ENCODE data around the gene OR5M3. TPM values are rescaled to one million over a fixed set of nuclear protein-coding genes. Genes with fewer than 3 reads are reported as not detected.

The OR5M3 gene
- total RNA-seq (not detected), polyA plus RNA-seq (not detected)

GRCh38 chr11:56473252-56473651 lies at the start of gene OR5M3:
Gene OR5M3, minus strand, starts transcription at chr11:56473352. Its CDS starts 2,855 bp downstream, at chr11:56470497.
- Histone ChIP-seq H3K4me3 (ENCODE audit: low read depth, low read length) (no peak within 1 kb of the TSS), H3K36me3 (ENCODE audit: control insufficient read depth, insufficient read depth, low read length) (no peaks in the 10 kb centered on the region), H3K9me3 (ENCODE audit: control insufficient read depth in 2 of 2, low read length in 2 of 2) (peaks cover 0 to 3% of the 10 kb centered on the region in 2 experiments), H3K4me1 (ENCODE audit: control insufficient read depth, insufficient read depth, low read length, poor library complexity, severe bottlenecking) (no peaks in the 10 kb centered on the region), H3K27me3 (ENCODE audit: control insufficient read depth, insufficient read depth, low read length) (no peaks in the 10 kb centered on the region), H3K27ac (ENCODE audit: insufficient read depth, low read length, poor library complexity, severe bottlenecking) (no peak within 1 kb of the TSS)
- H3K27me3 Mint-ChIP-seq = no peaks in the 10 kb centered on the region
- H3K36me3 Mint-ChIP-seq = no peaks in the 10 kb centered on the region
- no peak within 1 kb of the TSS for H3K4me3 Mint-ChIP-seq
- no peak for DNase-seq
- ATAC-seq (ENCODE audit: low read depth in 2 of 2) = no peak
- H3K4me1 Mint-ChIP-seq = no peaks in the 10 kb centered on the region
- no peak within 1 kb of the TSS for H3K27ac Mint-ChIP-seq
- peaks cover 0 to 4% (median 3%) of the 10 kb centered on the region in 7 donors for H3K9me3 Mint-ChIP-seq

GRCh38 chr11:56522008-56522407 lies 48.9 kb upstream of the OR5M3 start:
- Mint-ChIP-seq H3K27ac (no peak overlapping the region), H3K4me1 (no peaks in the 10 kb centered on the region), H3K4me3 (no peak overlapping the region), H3K9me3 (peaks cover 4 to 14% (median 11%) of the 10 kb centered on the region in 7 donors), H3K36me3 (no peaks in the 10 kb centered on the region), H3K27me3 (no peaks in the 10 kb centered on the region)
- Histone ChIP-seq H3K36me3 (ENCODE audit: control insufficient read depth, insufficient read depth, low read length) (no peaks in the 10 kb centered on the region), H3K9me3 (ENCODE audit: control insufficient read depth in 2 of 2, low read length in 2 of 2) (peaks cover 2 to 4% of the 10 kb centered on the region in 2 experiments), H3K27ac (ENCODE audit: insufficient read depth, low read length, poor library complexity, severe bottlenecking) (no peak overlapping the region), H3K27me3 (ENCODE audit: control insufficient read depth, insufficient read depth, low read length) (no peaks in the 10 kb centered on the region), H3K4me1 (ENCODE audit: control insufficient read depth, insufficient read depth, low read length, poor library complexity, severe bottlenecking) (no peaks in the 10 kb centered on the region), H3K4me3 (ENCODE audit: low read depth, low read length) (no peak overlapping the region)
- no peak for DNase-seq
- ATAC-seq (ENCODE audit: low read depth in 2 of 2) = no peak

GRCh38 chr11:56513280-56513679 lies 40.1 kb upstream of the OR5M3 start:
- H3K4me3 ChIP-seq (ENCODE audit: low read depth, low read length) = no peak overlapping the region

GRCh38 chr11:56509439-56509838 lies 36.3 kb upstream of the OR5M3 start:
- DNase-seq (no peak), ATAC-seq (ENCODE audit: low read depth in 2 of 2) (no peak)
- H3K36me3 Mint-ChIP-seq = no peaks in the 10 kb centered on the region
- no peaks in the 10 kb centered on the region for H3K27me3 Mint-ChIP-seq
- Histone ChIP-seq H3K27me3 (ENCODE audit: control insufficient read depth, insufficient read depth, low read length) (no peaks in the 10 kb centered on the region), H3K4me3 (ENCODE audit: low read depth, low read length) (no peak overlapping the region), H3K4me1 (ENCODE audit: control insufficient read depth, insufficient read depth, low read length, poor library complexity, severe bottlenecking) (no peaks in the 10 kb centered on the region), H3K9me3 (ENCODE audit: control insufficient read depth in 2 of 2, low read length in 2 of 2) (no peaks in the 10 kb centered on the region), H3K36me3 (ENCODE audit: control insufficient read depth, insufficient read depth, low read length) (no peaks in the 10 kb centered on the region), H3K27ac (ENCODE audit: insufficient read depth, low read length, poor library complexity, severe bottlenecking) (no peak overlapping the region)
- H3K9me3 Mint-ChIP-seq = peaks cover 0 to 24% (median 5%) of the 10 kb centered on the region in 7 donors
- H3K4me3 Mint-ChIP-seq = no peak overlapping the region
- no peaks in the 10 kb centered on the region for H3K4me1 Mint-ChIP-seq
- no peak overlapping the region for H3K27ac Mint-ChIP-seq

More at GRCh38 chr11:56513280-56513679, 40.1 kb upstream of the OR5M3 start:
- Mint-ChIP-seq H3K27ac (no peak overlapping the region), H3K4me1 (no peaks in the 10 kb centered on the region), H3K36me3 (no peaks in the 10 kb centered on the region), H3K4me3 (no peak overlapping the region), H3K9me3 (peaks cover 3 to 26% (median 7%) of the 10 kb centered on the region in 7 donors), H3K27me3 (no peaks in the 10 kb centered on the region)
- Histone ChIP-seq H3K36me3 (ENCODE audit: control insufficient read depth, insufficient read depth, low read length) (no peaks in the 10 kb centered on the region), H3K9me3 (ENCODE audit: control insufficient read depth in 2 of 2, low read length in 2 of 2) (no peaks in the 10 kb centered on the region), H3K27ac (ENCODE audit: insufficient read depth, low read length, poor library complexity, severe bottlenecking) (no peak overlapping the region), H3K27me3 (ENCODE audit: control insufficient read depth, insufficient read depth, low read length) (no peaks in the 10 kb centered on the region), H3K4me1 (ENCODE audit: control insufficient read depth, insufficient read depth, low read length, poor library complexity, severe bottlenecking) (no peaks in the 10 kb centered on the region)
- ATAC-seq (ENCODE audit: low read depth in 2 of 2) (no peak), DNase-seq (no peak)

- Mint-ChIP-seq H3K4me1 (no peaks in the 10 kb centered on the region), H3K27me3 (no peaks in the 10 kb centered on the region), H3K36me3 (no peaks in the 10 kb centered on the region), H3K9me3 (peaks cover 6 to 14% (median 9%) of the 10 kb centered on the region in 7 donors), H3K27ac (no peak overlapping the region), H3K4me3 (no peak overlapping the region)
- Histone ChIP-seq H3K4me1 (ENCODE audit: control insufficient read depth, insufficient read depth, low read length, poor library complexity, severe bottlenecking) (no peaks in the 10 kb centered on the region), H3K4me3 (ENCODE audit: low read depth, low read length) (no peak overlapping the region), H3K27ac (ENCODE audit: insufficient read depth, low read length, poor library complexity, severe bottlenecking) (no peak overlapping the region), H3K9me3 (ENCODE audit: control insufficient read depth in 2 of 2, low read length in 2 of 2) (peaks cover 0 to 2% of the 10 kb centered on the region in 2 experiments), H3K27me3 (ENCODE audit: control insufficient read depth, insufficient read depth, low read length) (no peaks in the 10 kb centered on the region), H3K36me3 (ENCODE audit: control insufficient read depth, insufficient read depth, low read length) (no peaks in the 10 kb centered on the region)
- ATAC-seq (ENCODE audit: low read depth in 2 of 2) (no peak), DNase-seq (no peak)
Measured at GRCh38 chr11:56497010-56497409, 23.9 kb upstream of the OR5M3 start.

GRCh38 chr11:56495117-56495516 lies 22.0 kb upstream of the OR5M3 start:
- Mint-ChIP-seq H3K9me3 (peaks cover 3 to 11% (median 9%) of the 10 kb centered on the region in 7 donors), H3K4me1 (no peaks in the 10 kb centered on the region), H3K27me3 (no peaks in the 10 kb centered on the region), H3K27ac (no peak overlapping the region), H3K36me3 (no peaks in the 10 kb centered on the region), H3K4me3 (no peak overlapping the region)
- ATAC-seq (ENCODE audit: low read depth in 2 of 2) (no peak), DNase-seq (no peak)
- Histone ChIP-seq H3K27me3 (ENCODE audit: control insufficient read depth, insufficient read depth, low read length) (no peaks in the 10 kb centered on the region), H3K4me3 (ENCODE audit: low read depth, low read length) (no peak overlapping the region), H3K9me3 (ENCODE audit: control insufficient read depth in 2 of 2, low read length in 2 of 2) (peaks cover 0 to 2% of the 10 kb centered on the region in 2 experiments), H3K4me1 (ENCODE audit: control insufficient read depth, insufficient read depth, low read length, poor library complexity, severe bottlenecking) (no peaks in the 10 kb centered on the region), H3K27ac (ENCODE audit: insufficient read depth, low read length, poor library complexity, severe bottlenecking) (no peak overlapping the region), H3K36me3 (ENCODE audit: control insufficient read depth, insufficient read depth, low read length) (no peaks in the 10 kb centered on the region)

- ATAC-seq (ENCODE audit: low read depth in 2 of 2) = no peak
- no peaks in the 10 kb centered on the region for H3K36me3 Mint-ChIP-seq
- H3K9me3 ChIP-seq (ENCODE audit: control insufficient read depth in 2 of 2, low read length in 2 of 2) = peaks cover 0 to 4% of the 10 kb centered on the region in 2 experiments
Measured at GRCh38 chr11:56491270-56491669, 18.1 kb upstream of the OR5M3 start, which contains the start of gene OR5M8. Gene OR5M8, minus strand, starts transcription at chr11:56491370. Its CDS starts 0 bp downstream, at chr11:56491370.

GRCh38 chr11:56486801-56487200 lies 13.6 kb upstream of the OR5M3 start:
- Mint-ChIP-seq H3K27ac (no peak overlapping the region), H3K9me3 (peaks cover 2 to 17% (median 5%) of the 10 kb centered on the region in 7 donors), H3K4me1 (no peaks in the 10 kb centered on the region), H3K36me3 (no peaks in the 10 kb centered on the region), H3K27me3 (no peaks in the 10 kb centered on the region), H3K4me3 (no peak overlapping the region)
- Histone ChIP-seq H3K9me3 (ENCODE audit: control insufficient read depth in 2 of 2, low read length in 2 of 2) (peaks cover 0 to 4% of the 10 kb centered on the region in 2 experiments), H3K4me1 (ENCODE audit: control insufficient read depth, insufficient read depth, low read length, poor library complexity, severe bottlenecking) (no peaks in the 10 kb centered on the region), H3K36me3 (ENCODE audit: control insufficient read depth, insufficient read depth, low read length) (no peaks in the 10 kb centered on the region), H3K4me3 (ENCODE audit: low read depth, low read length) (no peak overlapping the region), H3K27me3 (ENCODE audit: control insufficient read depth, insufficient read depth, low read length) (no peaks in the 10 kb centered on the region), H3K27ac (ENCODE audit: insufficient read depth, low read length, poor library complexity, severe bottlenecking) (no peak overlapping the region)
- DNase-seq (no peak), ATAC-seq (ENCODE audit: low read depth in 2 of 2) (no peak)

More at GRCh38 chr11:56491270-56491669, 18.1 kb upstream of the OR5M3 start, which contains the start of gene OR5M8:
- no peak for DNase-seq
- H3K27me3 Mint-ChIP-seq = no peaks in the 10 kb centered on the region
- Histone ChIP-seq H3K36me3 (ENCODE audit: control insufficient read depth, insufficient read depth, low read length) (no peaks in the 10 kb centered on the region), H3K27ac (ENCODE audit: insufficient read depth, low read length, poor library complexity, severe bottlenecking) (no peak within 1 kb of the TSS), H3K27me3 (ENCODE audit: control insufficient read depth, insufficient read depth, low read length) (no peaks in the 10 kb centered on the region), H3K4me1 (ENCODE audit: control insufficient read depth, insufficient read depth, low read length, poor library complexity, severe bottlenecking) (no peaks in the 10 kb centered on the region), H3K4me3 (ENCODE audit: low read depth, low read length) (no peak within 1 kb of the TSS)
- H3K4me1 Mint-ChIP-seq = no peaks in the 10 kb centered on the region
- peaks cover 4 to 14% (median 8%) of the 10 kb centered on the region in 7 donors for H3K9me3 Mint-ChIP-seq
- no peak within 1 kb of the TSS for H3K4me3 Mint-ChIP-seq
- peak within 1 kb of the TSS in 1 of 3 donors; percentile 10 for H3K27ac Mint-ChIP-seq
